ENCODE results near the gene SIM2. TPM values are rescaled to one million over a fixed set of nuclear protein-coding genes. Genes with fewer than 3 reads are reported as not detected.

SIM2 gene
- total RNA-seq, 1 donor from 2014 or later: not detected

GRCh38 chr21:36727866-36728265 lies 29.0 kb downstream of the SIM2 start:
- intact Hi-C loops (cut with micrococcal nuclease): no loop called here
- CTCF ChIA-PET: no interaction called here
- no peak for ATAC-seq (ENCODE audit: low read depth)

GRCh38 chr21:36728371-36729111 lies 29.6 kb downstream of the SIM2 start:
- H3K4me1 Mint-ChIP-seq: no peaks in the 10 kb centered on the region
- no peak overlapping the region for H3K4me3 Mint-ChIP-seq
- peaks cover 3% of the 10 kb centered on the region for H3K27me3 Mint-ChIP-seq
- H3K27ac Mint-ChIP-seq: no peak overlapping the region
- no peaks in the 10 kb centered on the region for H3K9me3 Mint-ChIP-seq
- H3K36me3 Mint-ChIP-seq (ENCODE audit: low read depth): no peaks in the 10 kb centered on the region
- no peak for TF ChIP-seq CTCF (IDR thresholded peaks at IDR 0.05)
- no peak for ATAC-seq (ENCODE audit: low read depth)
- no peak for DNase-seq
- POLR2A ChIA-PET: no interaction called here
- CTCF ChIA-PET: no interaction called here
- intact Hi-C loops (cut with micrococcal nuclease): no loop called here

More at GRCh38 chr21:36727866-36728265, 29.0 kb downstream of the SIM2 start:
- Mint-ChIP-seq H3K27me3 (peaks cover 3% of the 10 kb centered on the region), H3K27ac (no peak overlapping the region), H3K9me3 (no peaks in the 10 kb centered on the region), H3K4me1 (no peaks in the 10 kb centered on the region), H3K4me3 (no peak overlapping the region), H3K36me3 (ENCODE audit: low read depth) (no peaks in the 10 kb centered on the region)
- POLR2A ChIA-PET: no interaction called here
- no peak for TF ChIP-seq CTCF (IDR thresholded peaks at IDR 0.05)
- DNase-seq: no peak

GRCh38 chr21:36729310-36729970 lies 30.5 kb downstream of the SIM2 start:
- DNase-seq (no peak), ATAC-seq (ENCODE audit: low read depth) (no peak)
- no peaks in the 10 kb centered on the region for H3K4me1 Mint-ChIP-seq
- peaks cover 3% of the 10 kb centered on the region for H3K27me3 Mint-ChIP-seq
- no peaks in the 10 kb centered on the region for H3K9me3 Mint-ChIP-seq
- H3K36me3 Mint-ChIP-seq (ENCODE audit: low read depth): no peaks in the 10 kb centered on the region
- no peak overlapping the region for H3K27ac Mint-ChIP-seq
- no peak for TF ChIP-seq CTCF (IDR thresholded peaks at IDR 0.05)
- intact Hi-C loops (cut with micrococcal nuclease): no loop called here
- ChIA-PET CTCF (no interaction called here), POLR2A (no interaction called here)
- no peak overlapping the region for H3K4me3 Mint-ChIP-seq

- ChIA-PET POLR2A (interaction anchor here (0.6 kb wide), 1 partner anchor 30 kb away, joined by 5 read pairs; no protein-coding TSS in a partner anchor), CTCF (no interaction called here)
- ATAC-seq (ENCODE audit: low read depth) (no peak), DNase-seq (no peak)
- Mint-ChIP-seq H3K27ac (no peak overlapping the region), H3K36me3 (ENCODE audit: low read depth) (no peaks in the 10 kb centered on the region), H3K4me1 (no peaks in the 10 kb centered on the region), H3K27me3 (peaks cover 8% of the 10 kb centered on the region), H3K9me3 (no peaks in the 10 kb centered on the region), H3K4me3 (no peak overlapping the region)
- intact Hi-C loops (cut with micrococcal nuclease): no loop called here
- TF ChIP-seq CTCF (IDR thresholded peaks at IDR 0.05): no peak
Observed at GRCh38 chr21:36730291-36731281, 31.7 kb downstream of the SIM2 start.

GRCh38 chr21:36732217-36732616 lies 33.3 kb downstream of the SIM2 start:
- no peaks in the 10 kb centered on the region for H3K9me3 Mint-ChIP-seq
- intact Hi-C loops (cut with micrococcal nuclease): no loop called here
- ATAC-seq (ENCODE audit: low read depth) (no peak), DNase-seq (no peak)
- ChIA-PET POLR2A (no interaction called here), CTCF (no interaction called here)
- no peaks in the 10 kb centered on the region for H3K4me1 Mint-ChIP-seq
- H3K4me3 Mint-ChIP-seq: no peak overlapping the region
- no peaks in the 10 kb centered on the region for H3K36me3 Mint-ChIP-seq (ENCODE audit: low read depth)
- no peak for TF ChIP-seq CTCF (IDR thresholded peaks at IDR 0.05)
- peaks cover 11% of the 10 kb centered on the region for H3K27me3 Mint-ChIP-seq
- H3K27ac Mint-ChIP-seq: no peak overlapping the region
